Fibroblast of lung (primary cell): Measurements from ENCODE around the gene SPON1.

Source experiments
- CTCF ChIP-seq, 2 donors: IDR thresholded peaks in 1 of 2; conservative IDR thresholded peaks in 1 of 2; 1 replicate in 1 of 2; 2 replicates in 1 of 2; pipeline ENCODE4 v1.5.1; 2011 to 2012; ENCODE audit warnings: low read length in 2 of 2, control low read depth in 1 of 2, inconsistent platforms in 1 of 2, low read depth in 1 of 2, mild to moderate bottlenecking in 1 of 2
- EZH2 ChIP-seq: IDR thresholded peaks from 2 replicates; pipeline ENCODE4 v1.5.1; 2012; ENCODE audit warnings: low read length, control low read depth, mild to moderate bottlenecking; ENCODE audit errors: missing control alignments

GRCh38 chr11:13952668-13953067, 9.9 kb upstream of the SPON1 start:
- TF ChIP-seq CTCF (conservative IDR thresholded peaks at IDR 0.05 in 1 of 2, IDR thresholded peaks at IDR 0.05 in 1 of 2; ENCODE audit: low read depth in 1 of 2, low read length in 2 of 2): no peak
- no peak for TF ChIP-seq EZH2
